H1 (cell line): ENCODE results near the gene JAG2. TPM values are rescaled to one million over a fixed set of nuclear protein-coding genes. Genes with fewer than 3 reads are reported as not detected.

Experiments
- CTCF ChIA-PET: fragments of 300-600 bp; sonication (Branson Sonifier 250); formaldehyde crosslinking; loops from one replicate; lab custom pipeline; 2021; ENCODE audit not compliant: partially characterized antibody; lab: Charles Lee
- POLR2A ChIA-PET: fragments of 300-600 bp; sonication (Branson Sonifier 250); formaldehyde crosslinking; loops from one replicate; lab custom pipeline; 2021; ENCODE audit warnings: inconsistent platforms; ENCODE audit not compliant: partially characterized antibody; lab: Charles Lee
- DNase-seq, 2 experiments: peaks; one replicate each; pipeline versions ENCODE4 v3.0.0 to v3.0.0-alpha.2; 2010 to 2022; ENCODE audit warnings: low spot score in 2 of 2, low read depth in 1 of 2, mixed read lengths in 1 of 2
- FAIRE-seq: peaks from 2 replicates; lab custom pipeline; 2011; peaks lifted over from hg19 to GRCh38; lab: Jason Lieb, UNC
- H2AFZ ChIP-seq: 2 replicates; pipeline ENCODE4 v1.8.1; 2012; ENCODE audit warnings: low read length, inconsistent platforms
- H2AK5ac ChIP-seq: 2 replicates; pipeline ENCODE4 v1.6.1; 2013; ENCODE audit warnings: low read depth, low read length
- H2BK120ac ChIP-seq: replicated peaks from 2 replicates; pipeline ENCODE3; 2013; ENCODE audit warnings: low read depth, low read length, inconsistent platforms
- H2BK12ac ChIP-seq: 2 replicates; pipeline ENCODE4 v1.6.1; 2013; ENCODE audit warnings: low read depth, low read length
- H2BK15ac ChIP-seq: 2 replicates; pipeline ENCODE4 v1.6.1; 2013; ENCODE audit warnings: low read length
- H2BK20ac ChIP-seq: 2 replicates; pipeline ENCODE4 v1.6.1; 2013; ENCODE audit warnings: low read length
- H2BK5ac ChIP-seq: 2 replicates; pipeline ENCODE4 v1.6.1; 2013; ENCODE audit warnings: low read depth, low read length
- H3K14ac ChIP-seq: 2 replicates; pipeline ENCODE4 v1.6.1; 2013; ENCODE audit warnings: inconsistent platforms; ENCODE audit not compliant: insufficient read length
- H3K18ac ChIP-seq: 2 replicates; pipeline ENCODE4 v1.6.1; 2013; ENCODE audit warnings: low read length; ENCODE audit errors: extremely low read depth
- H3K23ac ChIP-seq: 2 replicates; pipeline ENCODE4 v1.6.1; 2013; ENCODE audit warnings: inconsistent platforms; ENCODE audit not compliant: insufficient read length
- H3K23me2 ChIP-seq: 2 replicates; pipeline ENCODE4 v1.6.1; 2013; ENCODE audit warnings: low read depth, low read length
- H3K27ac ChIP-seq: 2 replicates; pipeline ENCODE4 v1.6.1; 2011; ENCODE audit warnings: low read depth, low read length, inconsistent platforms
- H3K27me3 ChIP-seq, 4 experiments: replicated peaks in 1 of 4; 1 replicate in 1 of 4; 2 replicates in 3 of 4; pipeline versions ENCODE4 v1.6.1 to v1.8.1; 2011 to 2013; ENCODE audit warnings: low read length in 3 of 4, mild to moderate bottlenecking in 3 of 4, inconsistent platforms in 2 of 4, mixed read lengths in 2 of 4, moderate library complexity in 1 of 4; ENCODE audit not compliant: control insufficient read depth in 3 of 4, insufficient read depth in 3 of 4; ENCODE audit errors: extremely low read depth in 1 of 4
- H3K36me3 ChIP-seq, 4 experiments: 2 replicates each; pipeline versions ENCODE4 v1.6.1 to v1.8.1; 2011 to 2013; ENCODE audit warnings: mild to moderate bottlenecking in 4 of 4, low read length in 3 of 4, moderate library complexity in 2 of 4, control low read depth in 1 of 4, inconsistent platforms in 1 of 4; ENCODE audit not compliant: insufficient read depth in 4 of 4, control insufficient read depth in 2 of 4
- H3K4ac ChIP-seq: replicated peaks from 2 replicates; pipeline ENCODE3; 2013; ENCODE audit warnings: low read length, low read depth, mixed read lengths, inconsistent platforms; ENCODE audit not compliant: insufficient read length
- H3K4me1 ChIP-seq, 4 experiments: replicated peaks in 1 of 4; 1 replicate in 1 of 4; 2 replicates in 3 of 4; pipeline versions ENCODE4 v1.6.1 to v1.8.1; 2011 to 2013; ENCODE audit warnings: low read length in 3 of 4, inconsistent platforms in 2 of 4, mixed read lengths in 1 of 4; ENCODE audit not compliant: insufficient read depth in 4 of 4, control insufficient read depth in 3 of 4
- H3K4me2 ChIP-seq, 2 experiments: 2 replicates each; pipeline versions ENCODE4 v1.6.1 to v1.8.1; 2011 to 2013; ENCODE audit warnings: low read depth in 2 of 2, low read length in 2 of 2, control low read depth in 1 of 2, inconsistent platforms in 1 of 2, mild to moderate bottlenecking in 1 of 2; ENCODE audit not compliant: insufficient read depth in 1 of 2
- H3K4me3 ChIP-seq, 4 experiments: fragments of 200-600, 300-600 bp in 1 of 4; sonication (generic), shearing (Covaris generic), sonication (Bioruptor Twin) in 1 of 4; 2 replicates each; pipeline versions ENCODE4 v1.5.1 to v1.8.1; 2011 to 2016; ENCODE audit warnings: low read length in 4 of 4, low read depth in 3 of 4, control low read depth in 2 of 4, inconsistent platforms in 2 of 4, mild to moderate bottlenecking in 2 of 4, mixed read lengths in 1 of 4, moderate library complexity in 1 of 4; ENCODE audit not compliant: insufficient read depth in 2 of 4; ENCODE audit errors: extremely low read depth in 1 of 4
- H3K56ac ChIP-seq: replicated peaks from 2 replicates; pipeline ENCODE3; 2013; ENCODE audit warnings: low read depth, mild to moderate bottlenecking, mixed read lengths, low read length, inconsistent platforms; ENCODE audit not compliant: insufficient read length
- H3K79me1 ChIP-seq: 2 replicates; pipeline ENCODE4 v1.6.1; 2013; ENCODE audit warnings: low read depth, low read length, control low read depth
- H3K79me2 ChIP-seq, 2 experiments: 2 replicates each; pipeline versions ENCODE4 v1.6.1 to v1.8.1; 2012 to 2013; ENCODE audit warnings: low read length in 2 of 2, mild to moderate bottlenecking in 2 of 2, inconsistent platforms in 1 of 2; ENCODE audit not compliant: insufficient read depth in 2 of 2, control insufficient read depth in 1 of 2
- H3K9ac ChIP-seq, 4 experiments: replicated peaks in 1 of 4; 1 replicate in 1 of 4; 2 replicates in 3 of 4; pipeline versions ENCODE4 v1.6.1 to v1.8.1; 2011 to 2013; ENCODE audit warnings: low read depth in 3 of 4, low read length in 3 of 4, control low read depth in 2 of 4, mild to moderate bottlenecking in 2 of 4, moderate library complexity in 2 of 4, inconsistent platforms in 1 of 4; ENCODE audit errors: extremely low read depth in 1 of 4
- H3K9me3 ChIP-seq, 2 experiments: 2 replicates each; pipeline versions ENCODE4 v1.6.1 to v1.8.1; 2012 to 2013; ENCODE audit warnings: mild to moderate bottlenecking in 2 of 2, moderate library complexity in 2 of 2, control low read depth in 1 of 2, inconsistent platforms in 1 of 2, low read depth in 1 of 2, low read length in 1 of 2, mixed read lengths in 1 of 2; ENCODE audit not compliant: insufficient read depth in 2 of 2
- H4K20me1 ChIP-seq, 2 experiments: replicated peaks in 1 of 2; 2 replicates each; pipeline versions ENCODE3 to v1.8.1; 2011 to 2013; ENCODE audit warnings: inconsistent platforms in 2 of 2, low read length in 2 of 2, mild to moderate bottlenecking in 1 of 2; ENCODE audit not compliant: insufficient read depth in 2 of 2, control insufficient read depth in 1 of 2
- H4K5ac ChIP-seq: 2 replicates; pipeline ENCODE4 v1.6.1; 2013; ENCODE audit warnings: low read length, low read depth, mixed read lengths, inconsistent platforms; ENCODE audit not compliant: insufficient read length
- H4K8ac ChIP-seq: 2 replicates; pipeline ENCODE4 v1.8.0; 2013; ENCODE audit warnings: mild to moderate bottlenecking, moderate library complexity, low read length, inconsistent platforms; ENCODE audit not compliant: insufficient read depth; ENCODE audit errors: extremely low read depth
- H4K91ac ChIP-seq: replicated peaks from 2 replicates; pipeline ENCODE3; 2013; ENCODE audit warnings: low read length, mixed read lengths, inconsistent platforms; ENCODE audit not compliant: insufficient read length
- CBX5 ChIP-seq: fragments of 300-800, 300-1000 bp; sonication (generic); IDR thresholded peaks from 2 replicates; pipeline ENCODE4 v1.7.1; 2016; ENCODE audit warnings: antibody characterized with exemption, low read length, low read depth
- CEBPB ChIP-seq: IDR thresholded peaks from 2 replicates; pipeline ENCODE4 v1.6.1; 2012; ENCODE audit warnings: low read depth, low read length
- HDAC2 ChIP-seq, 2 experiments: fragments of 300-600 bp in 1 of 2; sonication (generic) in 1 of 2; IDR thresholded peaks; 2 replicates each; pipeline ENCODE4 v1.6.1; 2011 to 2012; ENCODE audit warnings: low read depth in 2 of 2, low read length in 2 of 2, mild to moderate bottlenecking in 2 of 2, moderate library complexity in 2 of 2, borderline replicate concordance in 1 of 2, inconsistent platforms in 1 of 2
- MAFK ChIP-seq: IDR thresholded peaks from 2 replicates; pipeline ENCODE4 v1.6.1; 2012; ENCODE audit warnings: low read depth, mild to moderate bottlenecking, improper control_type of control experiment, low read length
- MAX ChIP-seq: IDR thresholded peaks from 2 replicates; pipeline ENCODE4 v1.6.1; 2012; ENCODE audit warnings: inconsistent platforms
- PHF8 ChIP-seq: fragments of 200-600 bp; sonication (generic); conservative IDR thresholded peaks from 2 replicates; pipeline ENCODE4 v1.7.1; 2012; ENCODE audit warnings: low read depth, mild to moderate bottlenecking, inconsistent platforms, low read length, moderate library complexity
- RBBP5 ChIP-seq: IDR thresholded peaks from 2 replicates; pipeline ENCODE4 v1.7.1; 2012; ENCODE audit warnings: low read depth, mild to moderate bottlenecking, inconsistent platforms, low read length, moderate library complexity, borderline replicate concordance
- SRF ChIP-seq: IDR thresholded peaks from 2 replicates; pipeline ENCODE4 v1.6.1; 2011; ENCODE audit warnings: mild to moderate bottlenecking, low read depth, low read length, moderate library complexity
- TBP ChIP-seq: IDR thresholded peaks from 2 replicates; pipeline ENCODE4 v1.6.1; 2011; ENCODE audit warnings: low read depth, low read length, improper control_type of control experiment
- TEAD4 ChIP-seq: IDR thresholded peaks from 2 replicates; pipeline ENCODE4 v1.6.1; 2012; ENCODE audit warnings: low read depth, low read length, inconsistent platforms, mixed read lengths
- ZNF274 ChIP-seq: IDR thresholded peaks from 2 replicates; pipeline ENCODE4 v1.7.0; 2012; ENCODE audit warnings: low read length, borderline replicate concordance; ENCODE audit errors: extremely low read depth
- WGBS, 2 experiments: shearing (Covaris generic) in 1 of 2; methylation state at CpG; one replicate each; pipeline versions ENCODE4 v1.1.6 to v1.1.7; 2013 to 2015; ENCODE audit warnings: low lambda C conversion rate in 2 of 2, mixed read lengths in 2 of 2, inconsistent platforms in 1 of 2, low coverage in 1 of 2, missing lambda C conversion rate in 1 of 2; ENCODE audit not compliant: insufficient replicate concordance in 2 of 2, insufficient coverage in 1 of 2, insufficient read length in 1 of 2; ENCODE audit errors: extremely low coverage in 1 of 2, missing lambda C conversion rate in 1 of 2; 5-methylcytosine and 5-hydroxymethylcytosine counted together
- polyA plus RNA-seq, 7 experiments: library from polyadenylated mRNA; depleted of rRNA in 3 of 7; stranded (reverse) in 5 of 7; unstranded in 2 of 7; fragments of >200 nt in 5 of 7; fragments of 200-250 nt in 2 of 7; gene quantifications; 1 replicate in 5 of 7; 2 replicates in 1 of 7; 4 replicates in 1 of 7; pipeline versions ENCODE4 v1.2.1 to v1.2.3, GENCODE V29; 2011 to 2013; ENCODE audit warnings: missing spikeins in 2 of 7, mixed read lengths in 2 of 7
- total RNA-seq: library from RNA; stranded (reverse); fragmentation: NEBNext Ultra II Directional; extraction: Animal tissue kit (Norgen Biotek cat#: 25700); gene quantifications from 2 replicates; pipeline ENCODE4 v1.2.1, GENCODE V29; 2021

JAG2 gene
- total and polyA plus RNA-seq, 2 of the 8 experiments (the other 6 are each of a cell fraction or from before 2014, with no cell fraction given), result 2.8 to 6.2 TPM

DNA sequence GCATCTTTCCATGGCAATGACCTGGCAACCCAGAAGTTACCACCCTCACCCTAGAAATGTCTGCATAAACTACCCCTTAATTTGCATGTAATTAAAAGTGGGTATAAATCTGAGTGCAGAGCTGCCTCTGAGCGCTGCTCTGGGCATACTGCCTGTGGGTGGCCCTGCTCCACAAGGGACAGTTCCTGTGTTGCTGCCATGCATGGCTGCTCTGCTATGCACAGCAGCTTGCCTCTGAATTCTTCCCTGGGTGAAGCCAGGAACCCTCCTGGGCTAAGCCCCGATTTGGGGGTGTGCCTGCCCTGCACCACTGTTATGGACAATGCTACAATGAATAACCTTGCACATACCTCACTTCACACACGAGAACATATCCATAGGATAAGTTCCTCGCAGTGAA lies 67.7 kb downstream of the JAG2 start:
- H3K79me1 ChIP-seq, result no peaks in the 10 kb centered on the region
- no peak overlapping the region for H3K9ac ChIP-seq
- no peak overlapping the region for H4K91ac ChIP-seq
- H3K4ac ChIP-seq, result no peak overlapping the region
- no peak overlapping the region for H2AFZ ChIP-seq
- H3K4me1 ChIP-seq, result no peaks in the 10 kb centered on the region
- H3K79me2 ChIP-seq, result no peaks in the 10 kb centered on the region
- no peak overlapping the region for H2AK5ac ChIP-seq
- no peak overlapping the region for H4K8ac ChIP-seq
- no peaks in the 10 kb centered on the region; a peak in 1 of 7 replicates for H3K27me3 ChIP-seq
- no peaks in the 10 kb centered on the region for H3K23me2 ChIP-seq
- no peak overlapping the region for H3K4me2 ChIP-seq
- WGBS, 2 experiments, result 79% methylated on average over 4 of the region's 4 CpGs; no CpG with 5 or more reads in 1 of the 2 experiments
- no peak overlapping the region for H2BK12ac ChIP-seq
- no peak overlapping the region for H3K14ac ChIP-seq
- H3K23ac ChIP-seq, result no peak overlapping the region
- H4K5ac ChIP-seq, result no peak overlapping the region
- no peak overlapping the region for H2BK20ac ChIP-seq
- H3K4me3 ChIP-seq, result no peak overlapping the region
- H3K27ac ChIP-seq, result no peak overlapping the region
- H3K18ac ChIP-seq, result no peak overlapping the region
- CTCF ChIA-PET, result no interaction called here
- no peaks in the 10 kb centered on the region for H4K20me1 ChIP-seq
- TF ChIP-seq TEAD4 (no peak), RBBP5 (no peak), CBX5 (no peak), TBP (no peak), MAX (no peak), MAFK (no peak), CEBPB (no peak), ZNF274 (no peak), PHF8 (no peak), SRF (no peak), HDAC2 (IDR thresholded peaks at IDR 0.05; ENCODE audit: borderline replicate concordance in 1 of 2, low read depth in 2 of 2, low read length in 2 of 2) (no peak)
- FAIRE-seq (no peak), DNase-seq (no peak)
- no peak overlapping the region for H2BK5ac ChIP-seq
- POLR2A ChIA-PET, result no interaction called here
- peaks cover 11 to 22% of the 10 kb centered on the region in 2 experiments for H3K9me3 ChIP-seq
- no peaks in the 10 kb centered on the region for H3K36me3 ChIP-seq
- no peak overlapping the region for H2BK15ac ChIP-seq
- no peak overlapping the region for H2BK120ac ChIP-seq
- no peak overlapping the region for H3K56ac ChIP-seq
